ENCODE results near the gene CELSR1.

GRCh38 chr22:46436595-46437175 is 100.7 kb downstream of the CELSR1 start:
- no peak for TF ChIP-seq POLR2A (IDR thresholded peaks at IDR 0.05; ENCODE audit: low read length)
- no peak for TF ChIP-seq GATA1 (IDR thresholded peaks at IDR 0.05; ENCODE audit: low read depth, low read length)

Measured in erythroblast (primary cell).